ENCODE results near the gene HMGN4. TPM values are rescaled to one million over a fixed set of nuclear protein-coding genes. Genes with fewer than 3 reads are reported as not detected.

The HMGN4 gene
- total and polyA plus RNA-seq, 9 of the 15 experiments (the other 6 are each of a cell fraction or from before 2014, with no cell fraction given), result 35.4 to 134 (median 94.1) TPM

DNA sequence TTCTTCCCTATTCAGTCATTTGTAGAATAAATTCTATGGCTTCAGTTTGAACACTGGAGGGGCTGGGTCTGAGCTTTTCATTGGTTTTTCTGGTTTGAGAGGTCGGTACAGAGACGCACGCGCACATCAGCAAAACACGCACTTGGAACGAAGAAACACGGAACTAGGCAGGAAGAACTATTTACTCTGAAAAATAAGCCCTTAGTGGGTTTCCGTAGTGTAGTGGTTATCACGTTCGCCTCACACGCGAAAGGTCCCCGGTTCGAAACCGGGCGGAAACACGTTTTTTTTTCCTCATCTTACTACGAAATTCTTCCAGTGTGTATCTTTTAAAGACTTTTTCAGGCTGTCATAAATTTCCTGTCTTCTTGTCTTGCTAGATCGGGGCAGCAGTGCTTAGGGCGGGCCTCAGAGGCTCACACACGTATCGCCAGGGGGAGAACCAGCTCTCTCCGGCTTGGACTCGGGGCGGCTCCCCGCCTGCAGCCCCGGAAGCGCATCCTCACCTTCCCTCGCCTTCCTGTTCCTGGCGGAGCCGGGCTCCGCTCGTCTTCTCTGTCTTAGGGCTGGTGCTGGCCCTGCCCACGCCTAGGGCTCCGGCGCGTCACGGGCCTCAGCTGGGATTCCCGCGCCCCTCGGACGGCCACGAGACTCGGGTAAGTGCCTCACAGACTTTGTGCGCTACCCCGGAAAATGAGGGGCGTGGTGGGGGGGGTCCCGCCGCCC lies at the start of gene HMGN4 (continued):
- TF ChIP-seq ZNF780A (CRISPR knock-in tag; IDR thresholded peaks at IDR 0.05), result no peak
- TF ChIP-seq, protein P1, sequence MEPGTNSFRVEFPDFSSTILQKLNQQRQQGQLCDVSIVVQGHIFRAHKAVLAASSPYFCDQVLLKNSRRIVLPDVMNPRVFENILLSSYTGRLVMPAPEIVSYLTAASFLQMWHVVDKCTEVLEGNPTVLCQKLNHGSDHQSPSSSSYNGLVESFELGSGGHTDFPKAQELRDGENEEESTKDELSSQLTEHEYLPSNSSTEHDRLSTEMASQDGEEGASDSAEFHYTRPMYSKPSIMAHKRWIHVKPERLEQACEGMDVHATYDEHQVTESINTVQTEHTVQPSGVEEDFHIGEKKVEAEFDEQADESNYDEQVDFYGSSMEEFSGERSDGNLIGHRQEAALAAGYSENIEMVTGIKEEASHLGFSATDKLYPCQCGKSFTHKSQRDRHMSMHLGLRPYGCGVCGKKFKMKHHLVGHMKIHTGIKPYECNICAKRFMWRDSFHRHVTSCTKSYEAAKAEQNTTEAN (CRISPR knock-in tag; IDR thresholded peaks at IDR 0.05), result no peak
- peak; percentile 86; the same call in 1 of the 2 replicates for TF ChIP-seq ZSCAN29 (IDR thresholded peaks at IDR 0.05)
- 0 out of 2 replicates have a peak, but pooled peaks have one; percentile 25 for TF ChIP-seq CBFB (CRISPR knock-in tag; IDR thresholded peaks at IDR 0.05)
- 0 out of 2 replicates have a peak, but pooled peaks have one; percentile 4 for TF ChIP-seq CBFA2T3 (IDR thresholded peaks at IDR 0.05)
- peak; percentile 63 for TF ChIP-seq FOSL1 (tag; conservative IDR thresholded peaks at IDR 0.05)
- TF ChIP-seq TARDBP (IDR thresholded peaks at IDR 0.05), result peak; percentile 44; the same call in 1 of the 2 replicates
- TF ChIP-seq ZFX (CRISPR knock-in tag; IDR thresholded peaks at IDR 0.05), result peak; percentile 76
- peak; percentile 40 for TF ChIP-seq BHLHE40 (IDR thresholded peaks at IDR 0.05; ENCODE audit: low read length)
- TF ChIP-seq KLF13 (tag; IDR thresholded peaks at IDR 0.05; ENCODE audit: borderline replicate concordance, low read depth), result 0 out of 2 replicates have a peak, but pooled peaks have one; percentile 28
- TF ChIP-seq PTBP1 (IDR thresholded peaks at IDR 0.05; ENCODE audit: low read depth, low read length), result 0 out of 2 replicates have a peak, but pooled peaks have one; percentile 53
- TF ChIP-seq ZNF23 (CRISPR knock-in tag; IDR thresholded peaks at IDR 0.05), result no peak
- 0 out of 2 replicates have a peak, but pooled peaks have one; percentile 24 for TF ChIP-seq ZNF134 (CRISPR knock-in tag; conservative IDR thresholded peaks at IDR 0.05)
- peak; percentile 52 for TF ChIP-seq TAF9B (IDR thresholded peaks at IDR 0.05; ENCODE audit: partially characterized antibody)
- TF ChIP-seq, protein P2, sequence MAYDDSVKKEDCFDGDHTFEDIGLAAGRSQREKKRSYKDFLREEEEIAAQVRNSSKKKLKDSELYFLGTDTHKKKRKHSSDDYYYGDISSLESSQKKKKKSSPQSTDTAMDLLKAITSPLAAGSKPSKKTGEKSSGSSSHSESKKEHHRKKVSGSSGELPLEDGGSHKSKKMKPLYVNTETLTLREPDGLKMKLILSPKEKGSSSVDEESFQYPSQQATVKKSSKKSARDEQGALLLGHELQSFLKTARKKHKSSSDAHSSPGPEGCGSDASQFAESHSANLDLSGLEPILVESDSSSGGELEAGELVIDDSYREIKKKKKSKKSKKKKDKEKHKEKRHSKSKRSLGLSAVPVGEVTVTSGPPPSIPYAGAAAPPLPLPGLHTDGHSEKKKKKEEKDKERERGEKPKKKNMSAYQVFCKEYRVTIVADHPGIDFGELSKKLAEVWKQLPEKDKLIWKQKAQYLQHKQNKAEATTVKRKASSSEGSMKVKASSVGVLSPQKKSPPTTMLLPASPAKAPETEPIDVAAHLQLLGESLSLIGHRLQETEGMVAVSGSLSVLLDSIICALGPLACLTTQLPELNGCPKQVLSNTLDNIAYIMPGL (CRISPR knock-in tag; IDR thresholded peaks at IDR 0.05), result peak; percentile 97
- peak; percentile 89 for TF ChIP-seq ARNT (IDR thresholded peaks at IDR 0.05)
- TF ChIP-seq, protein P3, sequence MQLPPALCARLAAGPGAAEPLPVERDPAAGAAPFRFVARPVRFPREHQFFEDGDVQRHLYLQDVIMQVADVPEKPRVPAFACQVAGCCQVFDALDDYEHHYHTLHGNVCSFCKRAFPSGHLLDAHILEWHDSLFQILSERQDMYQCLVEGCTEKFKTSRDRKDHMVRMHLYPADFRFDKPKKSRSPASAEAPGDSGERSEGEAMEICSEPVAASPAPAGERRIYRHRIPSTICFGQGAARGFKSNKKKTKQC (CRISPR knock-in tag; IDR thresholded peaks at IDR 0.05), result no peak; the same call in 1 of the 2 replicates
- TF ChIP-seq, protein P4, sequence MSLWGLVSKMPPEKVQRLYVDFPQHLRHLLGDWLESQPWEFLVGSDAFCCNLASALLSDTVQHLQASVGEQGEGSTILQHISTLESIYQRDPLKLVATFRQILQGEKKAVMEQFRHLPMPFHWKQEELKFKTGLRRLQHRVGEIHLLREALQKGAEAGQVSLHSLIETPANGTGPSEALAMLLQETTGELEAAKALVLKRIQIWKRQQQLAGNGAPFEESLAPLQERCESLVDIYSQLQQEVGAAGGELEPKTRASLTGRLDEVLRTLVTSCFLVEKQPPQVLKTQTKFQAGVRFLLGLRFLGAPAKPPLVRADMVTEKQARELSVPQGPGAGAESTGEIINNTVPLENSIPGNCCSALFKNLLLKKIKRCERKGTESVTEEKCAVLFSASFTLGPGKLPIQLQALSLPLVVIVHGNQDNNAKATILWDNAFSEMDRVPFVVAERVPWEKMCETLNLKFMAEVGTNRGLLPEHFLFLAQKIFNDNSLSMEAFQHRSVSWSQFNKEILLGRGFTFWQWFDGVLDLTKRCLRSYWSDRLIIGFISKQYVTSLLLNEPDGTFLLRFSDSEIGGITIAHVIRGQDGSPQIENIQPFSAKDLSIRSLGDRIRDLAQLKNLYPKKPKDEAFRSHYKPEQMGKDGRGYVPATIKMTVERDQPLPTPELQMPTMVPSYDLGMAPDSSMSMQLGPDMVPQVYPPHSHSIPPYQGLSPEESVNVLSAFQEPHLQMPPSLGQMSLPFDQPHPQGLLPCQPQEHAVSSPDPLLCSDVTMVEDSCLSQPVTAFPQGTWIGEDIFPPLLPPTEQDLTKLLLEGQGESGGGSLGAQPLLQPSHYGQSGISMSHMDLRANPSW (CRISPR knock-in tag; IDR thresholded peaks at IDR 0.05), result peak; percentile 43; the same call in 1 of the 2 replicates
- TF ChIP-seq NR2C2 (CRISPR knock-in tag; IDR thresholded peaks at IDR 0.05), result peak; percentile 85
- TF ChIP-seq NR2C2 (tag; IDR thresholded peaks at IDR 0.05), result peak; percentile 98
- TF ChIP-seq ARID1B (IDR thresholded peaks at IDR 0.05), result peak; percentile 10; the same call in 1 of the 2 replicates

Data from K562 (cell line).